ENCODE data around the gene SH2D4B. TPM values are rescaled to one million over a fixed set of nuclear protein-coding genes. Genes with fewer than 3 reads are reported as not detected.

Gene SH2D4B
- total and polyA plus RNA-seq, 2 of the 13 experiments (the other 11 are each of a cell fraction or from before 2014, with no cell fraction given): not detected

DNA sequence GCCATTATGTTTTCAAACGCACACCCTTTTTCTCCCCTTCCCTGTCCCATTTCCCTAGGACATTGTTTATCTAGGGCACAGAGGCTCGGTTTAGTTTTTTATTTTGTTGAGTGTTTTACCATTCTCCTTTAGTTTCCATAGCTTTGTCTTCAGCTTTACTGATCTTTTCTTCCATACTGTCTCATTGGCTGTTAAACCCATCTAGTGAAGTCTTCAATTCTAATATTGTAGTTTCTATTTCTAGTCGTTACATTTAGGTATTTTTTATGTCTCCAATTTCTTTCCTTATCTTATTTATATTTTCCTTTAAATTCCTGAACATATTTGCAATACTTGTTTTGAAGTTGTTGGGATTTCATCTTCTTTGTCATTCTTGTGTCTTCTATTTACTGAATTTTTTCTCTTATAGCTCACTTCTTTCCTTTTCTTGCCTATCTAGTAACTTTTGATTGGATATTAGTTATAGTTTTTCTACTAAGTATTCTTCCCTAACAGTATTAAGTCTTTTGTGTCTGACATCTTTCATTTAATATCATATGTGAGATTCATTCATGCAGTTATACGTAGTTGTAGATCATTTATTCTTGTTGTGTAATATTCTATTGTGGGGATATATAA, 41.0 kb upstream of the SH2D4B start:
- no peak for ATAC-seq

DNA sequence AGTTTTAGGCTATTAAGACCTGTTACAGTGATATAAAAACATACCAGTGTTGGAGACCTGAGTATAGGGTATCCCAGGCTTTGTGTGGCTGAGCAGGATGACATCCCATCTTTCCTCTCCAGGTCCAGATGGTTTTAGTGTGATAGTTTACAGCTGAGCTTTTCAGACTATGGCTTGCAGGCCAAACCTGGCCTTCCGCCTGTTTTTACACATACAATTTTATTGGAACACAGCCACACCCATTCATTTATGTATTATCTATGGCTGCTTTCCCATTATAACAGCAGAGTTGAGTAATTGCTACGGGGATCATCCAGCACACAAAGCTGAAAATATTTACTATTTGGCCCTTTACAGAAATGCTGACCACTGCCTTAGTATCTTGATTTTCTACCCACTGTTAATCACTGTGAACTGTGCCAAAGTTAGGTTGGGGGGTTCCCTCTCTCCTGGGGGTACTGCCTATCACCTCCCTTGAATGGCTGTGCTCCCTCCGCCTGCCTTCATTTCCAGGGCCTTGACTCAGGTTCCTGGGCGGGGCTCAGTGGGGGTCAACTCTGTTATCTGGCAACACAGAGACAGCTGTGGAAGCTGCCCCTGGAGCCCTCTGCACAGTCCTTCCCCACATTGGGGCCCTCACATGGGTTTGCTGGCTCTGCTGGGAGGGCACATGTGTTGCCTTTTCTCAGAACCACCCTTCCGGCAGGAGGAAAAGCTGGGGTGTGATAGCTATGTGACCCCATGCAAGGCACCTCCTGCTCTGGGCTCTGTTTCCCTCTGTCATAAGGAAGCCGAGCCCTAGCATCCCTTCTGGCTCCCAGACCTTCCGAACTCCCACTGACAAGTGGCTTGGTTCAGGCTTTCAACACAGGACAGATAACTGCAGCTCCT, 40.3 kb upstream of the SH2D4B start:
- intact Hi-C loops (cut with micrococcal nuclease; ENCODE audit: unreplicated experiment) (loop anchor here (2.0 kb wide), 1 partner anchor 33 kb away; no protein-coding TSS in a partner anchor), in situ Hi-C loops (cut with HindIII; ENCODE audit: extremely low pct_ligation_motif_present, low pct_unique_long_range_greater_than_20kb) (no loop called here)
- H3K4me3 ChIP-seq (replicated peaks in 1 of 3; ENCODE audit: insufficient read depth in 1 of 3, low read depth in 2 of 3, low read length in 3 of 3): no peak overlapping the region; a peak in 1 of 6 replicates
- no peaks in the 10 kb centered on the region for H3K27me3 ChIP-seq (ENCODE audit: control insufficient read depth in 1 of 2, insufficient read depth in 2 of 2, low read length in 2 of 2)
- peak overlapping the region; percentile 85 for H3K4me2 ChIP-seq (ENCODE audit: low read depth, low read length)
- H3K79me2 ChIP-seq (ENCODE audit: insufficient read depth, low read length): peaks cover 81% of the 10 kb centered on the region
- peak overlapping the region; percentile 90 for H3K27ac ChIP-seq (ENCODE audit: extremely low read length, insufficient read depth, low read length)
- no peaks in the 10 kb centered on the region for H3K9me3 ChIP-seq (ENCODE audit: low read length)
- peak overlapping the region; percentile 25; the same call in 1 of the 2 replicates for H3K9ac ChIP-seq (ENCODE audit: insufficient read depth, low read depth, low read length)
- BruUV-seq (replicated peaks): no TSS peak
- H3K4me1 ChIP-seq (ENCODE audit: insufficient read depth, low read length): peaks cover 100% of the 10 kb centered on the region
- POLR2A ChIA-PET: interaction anchor here (1.4 to 3.2 kb wide), 6 partner anchors 8 to 208 kb away, joined by 4 to 30 read pairs (median 7); partner anchors contain the start of genes MAT1A and PRXL2A
- peaks cover 5 to 17% of the 10 kb centered on the region in 2 experiments; a peak in 4 of 5 replicates for H3K36me3 ChIP-seq (replicated peaks in 1 of 2; ENCODE audit: control insufficient read depth in 1 of 2, insufficient read depth in 2 of 2, low read length in 2 of 2)
- ATAC-seq (0 out of 3 replicates have a peak, but pooled peaks have one; percentile 2), FAIRE-seq (no peak), DNase-seq (ENCODE audit: low spot score) (no peak)
- CTCF ChIA-PET (ENCODE audit: low intra/inter-chr PET ratio, low total read pairs): no interaction called here
- H2AFZ ChIP-seq (ENCODE audit: low read length): no peak overlapping the region
- WGBS (ENCODE audit: low lambda C conversion rate): 79% methylated on average over 4 of the region's 7 CpGs
- H4K20me1 ChIP-seq (ENCODE audit: insufficient read depth, low read length): no peaks in the 10 kb centered on the region
- peak; percentile 61; the same call in 1 of the 2 replicates for TF ChIP-seq ZNF263 (CRISPR knock-in tag; IDR thresholded peaks at IDR 0.05)
- no peak for TF ChIP-seq NR2C2 (CRISPR knock-in tag; IDR thresholded peaks at IDR 0.05; ENCODE audit: borderline replicate concordance)
- TF ChIP-seq HDAC2 (CRISPR knock-in tag; IDR thresholded peaks at IDR 0.05): 0 out of 2 replicates have a peak, but pooled peaks have one; percentile 8
- TF ChIP-seq ZNF383 (CRISPR knock-in tag; IDR thresholded peaks at IDR 0.05; ENCODE audit: borderline replicate concordance): no peak
- TF ChIP-seq ZNF564 (CRISPR knock-in tag; IDR thresholded peaks at IDR 0.05): no peak
- no peak for TF ChIP-seq ZNF510 (CRISPR knock-in tag; IDR thresholded peaks at IDR 0.05; ENCODE audit: low read depth)
- TF ChIP-seq ETV5 (CRISPR knock-in tag; IDR thresholded peaks at IDR 0.05; ENCODE audit: borderline replicate concordance): peak; percentile 34; the same call in 1 of the 2 replicates
- TF ChIP-seq SMC3 (IDR thresholded peaks at IDR 0.05; ENCODE audit: low read length): no peak
- 0 out of 2 replicates have a peak, but pooled peaks have one; percentile 31 for TF ChIP-seq MED1 (CRISPR knock-in tag; IDR thresholded peaks at IDR 0.05)
- TF ChIP-seq, protein P1, sequence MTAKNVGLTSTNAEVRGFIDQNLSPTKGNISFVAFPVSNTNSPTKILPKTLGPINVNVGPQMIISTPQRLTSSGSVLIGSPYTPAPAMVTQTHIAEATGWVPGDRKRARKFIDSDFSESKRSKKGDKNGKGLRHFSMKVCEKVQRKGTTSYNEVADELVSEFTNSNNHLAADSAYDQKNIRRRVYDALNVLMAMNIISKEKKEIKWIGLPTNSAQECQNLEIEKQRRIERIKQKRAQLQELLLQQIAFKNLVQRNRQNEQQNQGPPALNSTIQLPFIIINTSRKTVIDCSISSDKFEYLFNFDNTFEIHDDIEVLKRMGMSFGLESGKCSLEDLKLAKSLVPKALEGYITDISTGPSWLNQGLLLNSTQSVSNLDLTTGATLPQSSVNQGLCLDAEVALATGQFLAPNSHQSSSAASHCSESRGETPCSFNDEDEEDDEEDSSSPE (CRISPR knock-in tag; IDR thresholded peaks at IDR 0.05): no peak

More for the DNA sequence above, 41.0 kb upstream of the SH2D4B start:
- intact Hi-C loops (cut with micrococcal nuclease; ENCODE audit: unreplicated experiment) (no loop called here), in situ Hi-C loops (cut with HindIII; ENCODE audit: extremely low pct_ligation_motif_present, low pct_unique_long_range_greater_than_20kb) (no loop called here)
- no peaks in the 10 kb centered on the region for H4K20me1 ChIP-seq (ENCODE audit: insufficient read depth, low read length)
- BruUV-seq (replicated peaks): no TSS peak
- no peak overlapping the region for H3K9ac ChIP-seq (ENCODE audit: insufficient read depth, low read depth, low read length)
- 97% methylated on average over 4 of the region's 4 CpGs for whole genome bisulfite sequencing (ENCODE audit: low lambda C conversion rate)
- DNase-seq (ENCODE audit: low spot score) (no peak), FAIRE-seq (no peak)
- H3K9me3 ChIP-seq (ENCODE audit: low read length): no peaks in the 10 kb centered on the region
- H2AFZ ChIP-seq (ENCODE audit: low read length): no peak overlapping the region
- no peaks in the 10 kb centered on the region for H3K27me3 ChIP-seq (ENCODE audit: control insufficient read depth in 1 of 2, insufficient read depth in 2 of 2, low read length in 2 of 2)
- ChIA-PET CTCF (ENCODE audit: low intra/inter-chr PET ratio, low total read pairs) (no interaction called here), POLR2A (interaction anchor here (3.2 kb wide), 1 partner anchor 32 kb away, joined by 25 read pairs; no protein-coding TSS in a partner anchor)
- H3K4me1 ChIP-seq (ENCODE audit: insufficient read depth, low read length): peaks cover 100% of the 10 kb centered on the region
- TF ChIP-seq ZFP36L2 (CRISPR knock-in tag; IDR thresholded peaks at IDR 0.05) (no peak), ZNF160 (CRISPR knock-in tag; IDR thresholded peaks at IDR 0.05) (peak; percentile 99), ZBTB7B (CRISPR knock-in tag; IDR thresholded peaks at IDR 0.05) (no peak)
- peaks cover 5 to 17% of the 10 kb centered on the region in 2 experiments; a peak in 4 of 5 replicates for H3K36me3 ChIP-seq (replicated peaks in 1 of 2; ENCODE audit: control insufficient read depth in 1 of 2, insufficient read depth in 2 of 2, low read length in 2 of 2)
- H3K27ac ChIP-seq (ENCODE audit: extremely low read length, insufficient read depth, low read length): peak overlapping the region; percentile 90
- H3K4me2 ChIP-seq (ENCODE audit: low read depth, low read length): no peak overlapping the region
- peaks cover 78% of the 10 kb centered on the region for H3K79me2 ChIP-seq (ENCODE audit: insufficient read depth, low read length)
- H3K4me3 ChIP-seq (replicated peaks in 1 of 3; ENCODE audit: insufficient read depth in 1 of 3, low read depth in 2 of 3, low read length in 3 of 3): no peak overlapping the region

All from HepG2 (cell line).